Fibroblast of skin of back (primary cell): ENCODE results near the gene LSAMP.
A peak's percentile ranks its signal among the peaks of the same experiment; 100 is the strongest.
"Not testable (repeated sequence)": the region's sequence is repeated elsewhere in the genome, so short reads cannot be mapped to it uniquely, and the experiment has no call there.

ENCODE experiments used
- DNase-seq: peaks from one replicate; pipeline ENCODE4 v3.0.0-alpha.2; 2013

LSAMP gene

DNA sequence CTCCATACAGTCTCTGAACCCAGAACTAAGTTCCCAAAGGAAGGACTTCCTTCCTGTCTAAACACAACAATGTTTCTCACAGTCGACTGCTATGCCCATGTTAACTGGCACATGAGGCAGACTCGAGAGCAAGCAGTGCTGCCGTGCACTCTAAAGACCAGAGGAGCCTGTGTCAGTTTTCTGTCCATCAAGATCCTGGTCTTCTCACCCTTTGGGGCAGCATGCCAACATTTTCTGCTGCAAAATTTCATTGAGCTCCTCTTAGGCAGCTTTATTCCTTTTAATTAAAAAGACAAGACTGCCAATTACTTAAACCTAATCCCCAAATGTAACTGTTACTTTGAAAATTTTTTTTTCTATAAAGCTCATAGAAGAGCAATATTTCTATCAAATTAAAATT lies 616.9 kb downstream of the LSAMP start:
- DNase-seq = no peak

DNA sequence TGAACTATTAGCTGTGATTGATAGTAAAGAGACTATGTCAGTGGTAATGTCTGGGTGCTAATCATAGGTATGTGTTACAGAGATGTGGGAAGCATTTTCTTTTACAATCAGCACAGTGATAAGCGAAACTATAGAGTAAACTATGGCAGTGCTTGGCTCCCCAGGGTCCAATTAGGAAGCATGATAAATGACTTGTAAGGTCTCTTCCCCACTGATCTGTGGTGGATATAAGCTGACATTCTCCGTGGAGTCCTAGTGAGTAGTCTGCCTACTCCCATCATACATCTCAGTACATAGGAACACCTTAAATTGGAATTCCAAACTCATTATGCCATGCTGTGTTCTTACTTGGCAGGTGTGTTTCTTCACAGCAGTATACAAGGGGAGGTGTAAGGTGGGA lies 617.8 kb downstream of the LSAMP start:
- DNase-seq = no peak

DNA sequence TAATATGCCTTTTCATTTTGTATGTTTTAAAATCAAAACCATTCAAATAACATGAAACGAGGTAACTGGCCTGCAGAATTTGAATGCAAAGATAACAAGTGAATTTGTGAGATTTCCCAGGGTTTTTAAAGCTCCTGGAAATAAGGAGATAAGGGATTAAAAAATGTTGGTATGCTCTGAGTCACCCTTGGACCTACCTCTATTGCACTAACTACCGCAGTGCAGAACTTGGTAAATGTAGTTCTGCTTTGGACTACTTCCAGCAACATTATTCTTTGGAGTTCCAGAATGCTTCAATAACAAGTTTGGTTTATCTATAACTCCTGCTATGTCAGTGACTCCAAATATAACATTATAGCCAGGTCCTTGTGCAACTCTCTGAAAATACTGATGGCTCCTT lies 620.2 kb downstream of the LSAMP start:
- DNase-seq = peak; percentile 51

DNA sequence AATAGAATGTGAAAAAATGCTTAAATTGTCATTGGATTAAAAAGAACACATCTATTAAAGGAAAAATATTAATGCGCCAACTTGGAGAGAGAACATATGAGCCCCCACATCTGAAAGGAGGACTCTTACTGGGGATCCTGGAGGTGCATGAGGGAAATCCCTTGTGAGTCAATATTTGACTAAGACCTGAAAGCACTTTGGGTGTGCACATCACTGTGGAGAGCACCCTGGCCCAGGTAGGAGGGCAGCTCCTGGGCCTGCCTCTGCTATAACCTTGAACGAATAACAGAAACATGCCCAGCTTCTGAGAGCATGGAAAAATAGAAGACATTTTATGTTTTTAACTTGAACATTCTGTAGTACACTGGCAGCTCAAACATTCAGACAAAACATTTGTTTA lies 622.2 kb downstream of the LSAMP start:
- DNase-seq = no peak

DNA sequence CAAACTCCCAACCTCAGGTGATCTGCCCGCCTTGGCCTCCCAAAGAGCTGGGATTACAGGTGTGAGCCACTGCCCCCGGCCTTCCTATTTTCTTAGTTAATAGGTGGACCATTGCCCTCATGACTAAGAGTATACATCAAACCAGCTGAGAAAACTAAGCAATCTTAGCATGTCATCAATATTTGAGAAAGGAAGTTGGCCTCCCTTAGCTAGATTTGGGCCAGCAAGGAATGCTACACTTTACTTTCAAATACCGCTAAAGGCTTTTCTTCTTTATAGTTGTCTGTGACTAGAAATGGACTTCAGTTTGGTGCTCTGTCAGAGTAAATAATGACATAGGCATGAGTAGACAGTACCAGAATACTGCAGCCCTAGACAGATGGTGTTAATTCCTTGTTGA lies 622.7 kb downstream of the LSAMP start:
- DNase-seq = no peak

DNA sequence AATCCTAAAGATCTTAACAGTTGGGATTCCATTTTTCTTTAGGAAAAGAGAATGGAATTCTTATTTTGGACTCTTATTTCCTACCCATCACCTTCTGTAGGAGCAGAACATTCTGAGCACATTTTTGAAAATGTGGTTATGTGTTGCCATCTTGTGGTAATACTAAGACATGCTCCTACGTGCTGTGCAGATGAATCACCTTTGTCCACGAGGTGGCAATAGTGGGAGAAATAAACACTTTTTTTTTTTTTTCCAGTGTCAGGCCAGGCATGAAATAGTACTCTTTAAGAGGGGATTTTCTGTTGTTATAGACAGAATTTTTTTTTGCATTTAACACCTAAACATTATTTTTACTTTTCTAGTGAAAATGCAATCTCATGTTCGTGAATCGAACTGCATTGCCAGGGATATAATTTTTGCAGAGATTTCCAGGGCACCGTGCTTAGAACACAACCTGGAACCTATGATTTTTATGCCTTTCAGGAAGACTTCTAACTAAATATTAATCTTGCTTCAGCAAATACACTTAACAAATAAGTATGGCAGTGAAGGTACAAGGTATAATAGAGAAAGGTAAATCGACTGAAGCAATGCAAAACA lies 625.4 kb downstream of the LSAMP start:
- peak; percentile 84 for DNase-seq

DNA sequence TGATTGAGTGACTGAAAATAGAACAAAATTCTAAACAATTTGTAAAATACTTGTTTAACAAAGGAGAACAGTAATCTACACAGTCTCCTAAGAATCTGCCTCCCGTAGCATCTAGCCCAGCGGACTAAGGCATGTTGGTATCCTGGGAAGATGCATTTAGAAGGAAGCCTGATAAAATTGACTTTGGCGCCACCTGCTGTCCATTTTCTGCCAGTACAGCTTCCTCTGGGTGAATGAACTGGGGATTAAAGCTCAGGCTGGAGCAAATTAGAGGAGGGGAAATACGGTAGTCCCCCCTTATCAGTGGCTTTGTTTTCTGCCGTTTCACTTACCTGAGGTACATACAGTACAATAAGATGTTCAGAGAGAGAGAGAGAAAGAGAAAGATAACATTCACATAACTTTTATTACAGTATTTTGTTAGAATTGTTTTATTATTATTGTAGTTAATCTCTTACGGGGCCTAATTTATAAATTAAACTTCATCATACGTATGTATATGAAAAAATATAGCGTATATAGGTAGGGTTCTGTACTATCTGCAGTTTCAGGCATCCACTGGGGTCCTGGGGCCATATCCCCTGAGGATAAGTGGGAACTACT lies 630.4 kb downstream of the LSAMP start:
- DNase-seq = peak; percentile 79

DNA sequence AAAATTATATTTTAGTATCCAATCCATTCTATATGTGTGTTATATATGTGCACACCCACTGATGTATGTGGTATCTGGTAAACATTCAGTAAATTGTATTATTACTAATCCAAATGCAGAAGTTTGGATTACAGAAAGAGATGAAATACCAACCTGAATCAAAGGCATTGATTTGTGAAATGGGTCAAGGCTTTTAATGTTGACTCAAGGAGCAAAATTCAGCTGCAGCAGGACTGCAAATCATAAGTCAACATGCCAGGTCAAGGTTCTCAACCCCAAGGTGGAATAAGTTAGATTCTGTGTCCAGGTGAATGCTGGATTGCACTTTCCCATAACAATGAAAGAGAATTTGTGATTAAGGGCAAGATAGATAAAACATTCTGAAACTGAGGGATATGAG lies 631.3 kb downstream of the LSAMP start:
- DNase-seq = no peak

DNA sequence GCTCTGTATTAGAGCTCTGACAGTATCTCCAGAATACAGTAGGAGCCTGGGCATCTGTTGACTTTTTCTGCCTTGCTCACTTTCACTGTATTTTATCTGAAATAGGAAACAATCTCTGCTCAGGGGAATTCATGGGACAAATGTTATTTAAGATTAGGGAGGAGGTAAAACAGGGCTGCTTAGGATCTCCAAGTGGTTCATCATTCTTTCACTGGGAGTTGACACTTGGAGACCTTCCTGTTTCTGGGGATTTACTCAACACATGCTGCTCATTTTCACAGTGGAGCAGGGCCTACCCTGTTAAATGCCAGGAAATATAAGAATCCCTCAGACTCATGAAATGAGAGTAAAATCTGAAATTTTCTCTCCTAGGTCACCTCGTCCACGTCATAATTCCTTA lies 636.5 kb downstream of the LSAMP start:
- DNase-seq = no peak

DNA sequence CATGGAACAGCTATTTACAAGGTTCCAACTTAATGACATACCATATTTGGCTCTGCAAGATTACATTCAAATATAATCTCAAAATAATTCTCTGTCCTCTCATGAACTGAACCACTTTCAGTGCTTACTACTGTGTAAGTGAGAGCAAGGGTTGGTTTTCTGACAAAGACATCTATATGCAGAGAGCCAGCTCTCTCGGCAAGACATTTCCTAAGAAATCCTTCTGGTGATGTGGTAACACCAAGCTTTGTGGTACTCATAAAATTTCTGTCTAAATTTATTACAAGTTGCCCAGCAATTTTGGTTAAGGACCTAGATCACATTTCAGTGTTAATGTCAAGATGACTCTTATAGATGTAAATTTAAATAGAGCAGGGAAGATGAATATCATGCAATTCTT lies 637.0 kb downstream of the LSAMP start:
- no peak for DNase-seq

DNA sequence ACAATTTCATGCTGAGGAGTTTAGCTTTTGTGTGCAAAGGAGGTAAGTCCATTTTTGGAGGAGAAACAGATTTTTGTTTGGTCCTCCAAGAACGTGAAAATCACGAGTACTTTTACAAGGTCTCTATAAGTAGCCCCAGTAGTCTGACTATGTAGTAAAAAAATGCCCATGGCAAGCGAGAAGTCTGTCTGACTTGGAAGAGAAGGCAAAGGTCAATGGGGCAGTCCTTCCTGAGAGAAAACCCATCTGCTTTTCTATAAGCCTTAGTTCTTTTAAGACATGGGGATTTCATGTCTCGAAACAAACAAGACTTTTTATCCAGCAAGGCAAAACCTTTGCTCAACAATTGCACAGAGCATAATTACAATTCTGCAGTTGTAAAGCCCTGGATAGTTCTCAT lies 638.8 kb downstream of the LSAMP start:
- no peak for DNase-seq

DNA sequence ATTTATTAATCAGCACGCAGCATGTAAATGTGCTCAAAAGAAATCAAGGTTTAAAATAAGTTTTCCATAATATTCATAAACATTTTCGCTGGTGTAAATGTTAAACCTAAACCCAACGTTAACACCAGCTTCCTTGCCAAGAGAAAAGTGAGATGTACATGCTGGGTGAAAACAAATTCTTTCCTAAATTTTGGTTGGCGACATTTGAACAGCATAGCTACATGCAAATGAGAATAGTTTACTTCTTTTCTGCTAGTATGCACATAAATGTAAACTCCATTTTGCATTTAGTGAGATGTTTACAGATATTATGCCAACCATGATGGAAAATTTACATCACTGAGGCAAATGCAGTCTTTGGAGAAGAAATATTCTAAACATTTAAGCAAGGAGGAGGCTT lies 639.8 kb downstream of the LSAMP start:
- DNase-seq = no peak

DNA sequence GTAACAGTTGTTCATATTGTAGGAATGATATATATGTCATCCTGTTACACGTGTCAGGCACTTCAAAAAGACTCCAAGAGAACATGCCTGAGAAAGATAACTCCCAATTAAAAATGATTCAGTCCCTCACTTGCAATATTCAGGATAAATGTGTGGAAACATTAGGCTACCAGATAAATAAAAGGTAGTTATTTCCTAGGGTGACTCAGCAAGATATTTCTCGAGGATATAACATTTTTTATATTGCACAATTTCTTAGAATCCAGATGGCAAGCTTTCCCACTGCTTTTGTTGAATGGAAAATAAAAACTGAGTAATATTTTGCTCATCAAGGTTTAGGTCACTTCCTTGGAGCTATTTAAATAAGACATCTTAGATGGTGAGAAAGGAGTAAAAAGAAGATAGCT lies 640.6 kb downstream of the LSAMP start:
- peak; percentile 84 for DNase-seq

DNA sequence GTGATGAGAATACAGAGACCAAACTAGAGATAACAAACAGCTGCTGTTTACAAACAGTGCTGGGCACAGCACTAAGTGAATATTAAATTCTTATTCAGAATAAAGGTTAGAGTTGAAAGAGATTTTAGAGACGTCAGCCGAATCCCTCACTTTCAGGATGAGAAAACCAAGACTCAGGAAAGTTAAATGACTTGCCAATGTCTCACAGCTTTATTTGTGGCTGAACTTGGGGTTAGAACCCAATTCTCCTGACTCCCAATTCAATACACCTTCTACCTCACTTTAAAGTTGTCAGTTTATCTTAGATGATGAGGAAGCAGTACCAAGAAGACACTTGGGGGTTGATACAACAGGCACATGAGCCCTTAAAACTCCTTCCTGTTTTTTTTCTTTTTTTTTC lies 641.1 kb downstream of the LSAMP start:
- DNase-seq = no peak

DNA sequence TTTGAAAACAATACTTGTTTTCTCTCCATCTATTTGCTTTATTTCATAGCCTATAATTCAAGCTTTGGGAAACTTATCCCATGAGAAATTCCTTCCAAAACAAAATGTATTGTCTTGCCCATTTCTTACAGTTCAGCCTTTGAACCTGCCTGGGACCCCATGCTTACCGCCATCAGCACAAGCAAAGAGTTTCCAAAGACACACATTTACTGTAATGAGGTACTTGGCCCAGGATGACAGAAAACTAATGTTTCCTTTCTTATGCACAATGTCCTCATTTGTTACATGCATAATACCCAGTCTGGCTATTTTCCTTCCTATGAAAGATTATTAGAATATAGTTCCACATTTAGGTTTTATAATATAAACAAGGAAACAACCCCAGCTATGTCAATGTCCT lies 641.6 kb downstream of the LSAMP start:
- no peak for DNase-seq

DNA sequence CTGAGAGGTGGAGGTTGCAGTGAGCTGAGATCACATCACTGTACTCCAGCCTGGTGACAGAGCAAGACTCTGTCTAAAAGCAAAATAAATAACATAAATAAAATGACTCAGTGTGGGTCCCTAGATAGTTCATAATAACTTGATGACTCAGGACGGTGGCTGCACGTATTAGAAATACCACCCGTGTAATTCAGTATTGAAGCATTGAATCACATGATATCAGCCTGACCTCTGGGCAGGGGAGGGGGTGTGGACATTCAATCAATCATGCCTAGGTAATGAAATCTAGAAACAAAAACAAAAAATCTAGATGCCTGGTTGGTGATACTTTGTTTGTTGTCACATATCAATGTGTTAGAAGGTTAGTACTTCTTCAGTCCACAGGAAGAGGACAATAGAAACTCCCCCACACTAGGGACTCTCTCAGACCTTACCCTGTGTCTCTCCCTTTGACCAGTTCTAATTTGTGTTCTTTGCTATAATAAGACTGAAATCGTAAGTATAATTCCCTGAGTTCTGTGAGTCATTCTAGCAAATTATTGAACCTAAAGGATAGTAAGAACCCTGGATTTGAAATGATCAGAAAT lies 644.7 kb downstream of the LSAMP start:
- DNase-seq = peak; percentile 91

DNA sequence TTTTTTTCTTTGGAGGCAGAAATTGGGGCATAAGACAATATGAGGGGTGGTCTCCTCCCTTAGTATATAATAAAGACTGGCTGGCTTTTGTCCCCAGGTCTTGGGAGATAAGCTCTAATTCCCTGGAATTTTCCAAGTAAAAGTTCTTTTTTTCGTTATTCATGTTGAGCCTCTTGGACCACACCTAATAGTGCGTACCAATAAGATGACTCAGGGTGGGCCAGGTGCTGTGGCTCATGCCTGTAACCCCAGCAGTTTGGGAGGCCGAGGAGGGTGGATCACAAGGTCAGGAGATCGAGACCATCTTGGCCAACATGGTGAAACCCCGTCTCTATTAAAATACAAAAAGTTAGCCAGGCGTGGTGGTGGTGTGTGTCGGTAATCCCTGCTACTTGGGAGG lies 645.2 kb downstream of the LSAMP start:
- not testable (repeated sequence) for DNase-seq

DNA sequence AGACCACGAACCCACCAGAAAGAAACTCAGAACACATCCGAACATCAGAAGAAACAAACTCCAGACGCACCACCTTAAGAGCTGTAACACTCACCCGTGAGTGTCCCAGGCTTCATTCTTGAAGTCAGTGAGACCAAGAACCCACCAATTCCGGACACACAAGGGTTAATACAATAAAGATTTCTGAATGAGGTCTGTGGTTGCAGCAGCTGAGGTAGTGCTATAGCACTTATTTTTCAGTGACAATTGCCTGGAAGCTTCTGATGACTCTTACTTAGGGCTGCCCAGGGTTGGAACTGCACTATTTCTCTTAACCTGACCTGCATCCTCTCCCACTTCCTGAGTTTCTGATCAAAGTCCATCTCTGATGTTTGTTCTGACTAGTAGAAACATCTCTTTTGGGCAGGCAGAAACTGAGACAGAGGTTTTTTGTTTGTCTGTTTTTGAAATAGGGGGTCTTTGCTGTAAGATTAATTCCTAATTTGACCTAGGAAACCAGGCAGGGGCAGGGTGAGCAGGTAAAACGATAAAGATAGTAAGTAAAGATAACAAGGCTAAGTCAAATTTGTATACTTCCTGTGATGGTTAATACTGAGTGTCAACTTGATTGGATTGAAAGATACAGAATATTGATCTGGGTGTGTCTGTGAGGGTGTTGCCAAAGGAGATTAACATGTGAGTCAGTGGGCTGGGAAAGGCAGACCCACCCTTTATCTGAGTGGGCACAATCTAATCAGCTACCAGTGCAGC lies 652.9 kb downstream of the LSAMP start:
- peak; percentile 68 for DNase-seq

DNA sequence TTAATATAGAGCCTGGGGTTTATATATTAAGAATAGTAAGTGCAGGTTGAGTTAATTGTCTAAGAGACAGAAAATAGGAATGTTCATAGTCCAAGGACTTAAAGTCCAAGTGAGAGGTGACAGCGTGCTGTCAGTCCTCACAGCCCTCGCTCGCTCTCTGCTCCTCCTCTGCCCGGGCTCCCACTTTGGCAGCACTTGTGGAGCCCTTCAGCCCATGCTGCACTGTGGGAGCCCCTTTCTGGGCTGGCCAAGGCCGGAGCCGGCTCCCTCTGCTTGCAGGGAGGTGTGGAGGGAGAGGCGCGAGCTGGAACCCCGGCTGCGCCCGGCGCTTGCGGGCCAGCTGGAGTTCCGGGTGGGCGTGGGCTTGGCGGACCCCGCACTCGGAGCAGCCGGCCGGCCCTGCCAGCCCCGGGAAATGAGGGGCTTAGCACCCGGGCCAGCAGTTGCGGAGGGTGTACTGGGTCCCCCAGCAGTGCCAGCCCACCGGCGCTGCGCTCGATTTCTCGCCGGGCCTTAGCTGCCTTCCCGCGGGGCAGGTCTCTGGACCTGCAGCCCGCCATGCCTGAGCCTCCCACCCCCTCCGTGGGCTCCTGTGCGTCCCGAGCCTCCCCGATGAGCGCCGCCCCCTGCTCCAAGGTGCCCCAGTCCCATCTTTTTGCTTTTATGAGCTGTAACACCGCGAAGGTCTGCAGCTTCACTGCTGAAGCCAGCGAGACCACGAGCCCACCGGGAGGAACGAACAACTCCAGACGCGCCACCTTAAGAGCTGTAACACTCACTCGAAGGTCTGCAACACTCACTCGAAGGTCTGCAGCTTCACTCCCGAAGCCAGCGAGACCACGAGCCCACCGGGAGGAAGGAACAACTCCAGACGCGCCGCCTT lies 653.8 kb downstream of the LSAMP start:
- not testable (repeated sequence) for DNase-seq

DNA sequence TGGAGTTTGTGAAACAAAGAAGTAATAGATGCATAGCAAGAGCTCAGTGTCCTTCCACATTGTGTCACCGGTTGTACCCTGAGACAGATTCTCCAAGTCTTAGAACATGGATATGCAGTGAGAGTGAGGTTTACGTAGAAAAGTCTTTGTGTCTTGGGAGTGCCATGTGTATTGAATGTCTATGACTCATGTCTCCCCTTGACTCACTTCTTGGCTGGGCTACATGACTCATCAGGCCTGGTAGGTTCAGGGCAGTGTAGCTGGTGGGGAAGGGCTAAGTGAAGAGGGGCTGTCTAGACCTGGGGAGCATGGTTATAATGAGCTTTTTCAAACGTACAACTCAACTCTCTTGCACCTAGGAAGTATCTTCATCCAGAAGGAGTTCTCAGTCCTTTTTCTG lies 654.5 kb downstream of the LSAMP start:
- DNase-seq = peak; percentile 99

DNA sequence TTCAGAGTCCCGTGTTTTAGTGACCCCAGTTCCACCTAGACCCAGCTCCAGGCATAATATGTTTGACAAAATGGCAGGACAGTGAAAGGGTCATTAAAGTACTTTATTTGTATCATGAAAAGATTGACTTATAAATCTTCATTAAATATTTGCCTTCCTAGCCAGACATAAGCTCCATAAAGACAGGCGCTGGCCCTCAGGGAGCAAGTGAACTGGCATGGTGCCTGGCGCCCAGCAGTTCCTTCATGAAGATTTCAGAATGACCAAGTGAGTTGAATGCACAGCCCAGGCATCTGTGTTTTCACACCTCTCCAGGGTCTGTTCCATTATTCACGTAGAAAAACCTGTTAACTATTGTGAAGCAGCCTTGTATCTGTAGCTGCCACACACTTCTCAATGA lies 655.8 kb downstream of the LSAMP start:
- DNase-seq = no peak

DNA sequence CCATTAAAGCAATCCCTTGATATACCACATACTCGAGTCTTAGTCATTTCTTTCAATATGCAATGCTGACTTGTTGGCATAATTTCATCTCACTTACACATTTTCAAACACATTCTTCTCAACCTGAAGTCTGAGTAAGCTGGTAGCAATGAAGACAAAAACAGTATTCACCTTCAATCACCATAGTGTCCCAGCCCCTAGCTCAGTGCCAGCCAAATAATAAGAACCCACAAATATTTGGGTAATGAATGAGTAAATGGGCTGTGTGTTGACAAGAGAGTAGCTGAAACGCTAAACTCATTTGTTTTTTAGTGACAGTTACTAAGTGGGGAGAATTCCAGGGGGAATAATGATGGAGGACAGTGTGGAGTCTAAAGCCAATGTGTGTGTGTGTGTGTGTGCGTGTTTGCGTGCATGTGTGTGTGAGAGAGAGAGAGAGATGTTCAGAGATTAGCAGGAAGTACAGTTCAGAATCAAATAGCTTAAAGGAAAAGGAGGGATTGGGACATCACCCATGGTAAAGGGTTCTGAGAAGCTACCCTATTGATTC lies 656.3 kb downstream of the LSAMP start:
- peak; percentile 99 for DNase-seq

DNA sequence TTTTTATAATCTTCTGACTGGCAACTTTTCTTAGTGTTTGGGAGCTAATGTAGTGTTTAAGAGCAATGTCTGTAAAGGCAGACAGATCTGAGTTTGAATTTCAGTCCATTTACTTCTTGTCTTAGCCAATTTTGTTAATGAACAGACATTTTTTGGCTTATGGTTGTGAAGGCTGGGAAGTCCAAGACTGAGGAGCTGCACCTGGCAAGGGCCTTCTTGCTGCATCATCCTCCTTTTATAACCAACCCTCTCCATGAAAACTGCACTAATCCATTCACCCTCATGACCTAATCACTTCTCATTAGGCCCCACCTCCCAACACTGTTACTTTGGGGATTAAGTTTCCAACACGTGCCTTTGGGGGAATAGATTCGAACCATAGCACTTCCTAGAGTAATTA lies 657.5 kb downstream of the LSAMP start:
- no peak for DNase-seq
